Measurements from ENCODE around the gene CRY1. TPM values are rescaled to one million over a fixed set of nuclear protein-coding genes. Genes with fewer than 3 reads are reported as not detected.

CRY1 gene
- total RNA-seq, 1 experiment from 2014 or later, result 23.1 TPM

DNA sequence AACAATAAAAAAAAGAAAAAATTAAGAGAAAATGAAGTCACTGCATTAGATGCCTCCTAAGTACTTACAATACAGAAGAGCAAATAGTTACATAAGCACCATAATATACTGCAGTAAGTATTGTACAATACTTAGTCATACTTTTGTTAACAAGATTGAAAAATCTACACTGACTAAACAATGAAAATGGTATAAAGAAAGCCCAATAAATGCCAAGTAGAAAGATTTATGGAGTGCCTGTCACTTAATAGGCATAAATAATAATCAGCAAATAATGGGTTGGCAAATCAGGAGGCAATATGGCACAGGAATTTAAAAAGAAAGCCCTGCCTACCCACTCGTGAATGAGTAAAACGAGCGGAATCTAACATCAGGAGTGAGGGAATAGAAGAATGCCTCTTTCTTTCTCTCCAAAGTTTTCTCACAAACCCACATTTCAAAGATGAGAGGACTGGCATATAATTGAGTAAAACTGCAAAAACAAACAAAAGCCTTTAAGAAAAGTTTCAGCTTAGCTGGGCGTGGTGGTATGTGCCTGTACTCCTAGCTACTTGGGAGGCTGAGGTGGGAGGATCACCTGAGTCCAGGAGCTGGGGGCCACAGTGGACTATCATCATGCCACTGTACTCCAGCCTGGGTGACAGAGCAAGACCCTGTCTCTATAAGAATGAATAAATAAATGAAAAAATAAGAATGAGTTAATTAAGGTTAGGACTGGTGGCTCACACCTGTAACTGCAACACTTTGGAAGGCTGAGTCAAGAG is 36.1 kb downstream of the CRY1 start:
- H3K27me3 Mint-ChIP-seq (ENCODE audit: low read depth), result no peaks in the 10 kb centered on the region; the same call in 1 of the 2 replicates
- H3K27ac Mint-ChIP-seq, result no peak overlapping the region
- ChIA-PET CTCF (no interaction called here), POLR2A (no interaction called here)
- peaks cover 17% of the 10 kb centered on the region for H3K9me3 Mint-ChIP-seq
- DNase-seq (ENCODE audit: low spot score) (no peak), ATAC-seq (no peak)
- H3K4me3 Mint-ChIP-seq, result no peak overlapping the region
- peaks cover 4% of the 10 kb centered on the region for H3K4me1 Mint-ChIP-seq
- peaks cover 16% of the 10 kb centered on the region for H3K36me3 Mint-ChIP-seq
- TF ChIP-seq, protein P1, sequence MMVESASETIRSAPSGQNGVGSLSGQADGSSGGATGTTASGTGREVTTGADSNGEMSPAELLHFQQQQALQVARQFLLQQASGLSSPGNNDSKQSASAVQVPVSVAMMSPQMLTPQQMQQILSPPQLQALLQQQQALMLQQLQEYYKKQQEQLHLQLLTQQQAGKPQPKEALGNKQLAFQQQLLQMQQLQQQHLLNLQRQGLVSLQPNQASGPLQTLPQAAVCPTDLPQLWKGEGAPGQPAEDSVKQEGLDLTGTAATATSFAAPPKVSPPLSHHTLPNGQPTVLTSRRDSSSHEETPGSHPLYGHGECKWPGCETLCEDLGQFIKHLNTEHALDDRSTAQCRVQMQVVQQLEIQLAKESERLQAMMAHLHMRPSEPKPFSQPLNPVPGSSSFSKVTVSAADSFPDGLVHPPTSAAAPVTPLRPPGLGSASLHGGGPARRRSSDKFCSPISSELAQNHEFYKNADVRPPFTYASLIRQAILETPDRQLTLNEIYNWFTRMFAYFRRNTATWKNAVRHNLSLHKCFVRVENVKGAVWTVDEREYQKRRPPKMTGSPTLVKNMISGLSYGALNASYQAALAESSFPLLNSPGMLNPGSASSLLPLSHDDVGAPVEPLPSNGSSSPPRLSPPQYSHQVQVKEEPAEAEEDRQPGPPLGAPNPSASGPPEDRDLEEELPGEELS (CRISPR knock-in tag; IDR thresholded peaks at IDR 0.05), result no peak
- no peak for TF ChIP-seq ZNF512 (CRISPR knock-in tag; IDR thresholded peaks at IDR 0.05; ENCODE audit: borderline replicate concordance)
- TF ChIP-seq TCF7 (CRISPR knock-in tag; IDR thresholded peaks at IDR 0.05; ENCODE audit: low read depth), result no peak
- TF ChIP-seq ERG (CRISPR knock-in tag; IDR thresholded peaks at IDR 0.05), result no peak
- TF ChIP-seq NFE2L1 (CRISPR knock-in tag; IDR thresholded peaks at IDR 0.05), result no peak
- TF ChIP-seq JUN (CRISPR knock-in tag; IDR thresholded peaks at IDR 0.05), result no peak
- TF ChIP-seq, protein P2, sequence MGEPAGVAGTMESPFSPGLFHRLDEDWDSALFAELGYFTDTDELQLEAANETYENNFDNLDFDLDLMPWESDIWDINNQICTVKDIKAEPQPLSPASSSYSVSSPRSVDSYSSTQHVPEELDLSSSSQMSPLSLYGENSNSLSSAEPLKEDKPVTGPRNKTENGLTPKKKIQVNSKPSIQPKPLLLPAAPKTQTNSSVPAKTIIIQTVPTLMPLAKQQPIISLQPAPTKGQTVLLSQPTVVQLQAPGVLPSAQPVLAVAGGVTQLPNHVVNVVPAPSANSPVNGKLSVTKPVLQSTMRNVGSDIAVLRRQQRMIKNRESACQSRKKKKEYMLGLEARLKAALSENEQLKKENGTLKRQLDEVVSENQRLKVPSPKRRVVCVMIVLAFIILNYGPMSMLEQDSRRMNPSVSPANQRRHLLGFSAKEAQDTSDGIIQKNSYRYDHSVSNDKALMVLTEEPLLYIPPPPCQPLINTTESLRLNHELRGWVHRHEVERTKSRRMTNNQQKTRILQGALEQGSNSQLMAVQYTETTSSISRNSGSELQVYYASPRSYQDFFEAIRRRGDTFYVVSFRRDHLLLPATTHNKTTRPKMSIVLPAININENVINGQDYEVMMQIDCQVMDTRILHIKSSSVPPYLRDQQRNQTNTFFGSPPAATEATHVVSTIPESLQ (CRISPR knock-in tag; IDR thresholded peaks at IDR 0.05), result no peak
- TF ChIP-seq, protein P3, sequence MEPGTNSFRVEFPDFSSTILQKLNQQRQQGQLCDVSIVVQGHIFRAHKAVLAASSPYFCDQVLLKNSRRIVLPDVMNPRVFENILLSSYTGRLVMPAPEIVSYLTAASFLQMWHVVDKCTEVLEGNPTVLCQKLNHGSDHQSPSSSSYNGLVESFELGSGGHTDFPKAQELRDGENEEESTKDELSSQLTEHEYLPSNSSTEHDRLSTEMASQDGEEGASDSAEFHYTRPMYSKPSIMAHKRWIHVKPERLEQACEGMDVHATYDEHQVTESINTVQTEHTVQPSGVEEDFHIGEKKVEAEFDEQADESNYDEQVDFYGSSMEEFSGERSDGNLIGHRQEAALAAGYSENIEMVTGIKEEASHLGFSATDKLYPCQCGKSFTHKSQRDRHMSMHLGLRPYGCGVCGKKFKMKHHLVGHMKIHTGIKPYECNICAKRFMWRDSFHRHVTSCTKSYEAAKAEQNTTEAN (CRISPR knock-in tag; IDR thresholded peaks at IDR 0.05), result no peak
- no peak for TF ChIP-seq TEAD1 (CRISPR knock-in tag; IDR thresholded peaks at IDR 0.05)
- no peak for TF ChIP-seq ZBTB21 (CRISPR knock-in tag; IDR thresholded peaks at IDR 0.05; ENCODE audit: borderline replicate concordance)
- TF ChIP-seq E2F1 (CRISPR knock-in tag; IDR thresholded peaks at IDR 0.05), result no peak
- no peak for TF ChIP-seq HMGA2 (CRISPR knock-in tag; IDR thresholded peaks at IDR 0.05)
- TF ChIP-seq PREB (CRISPR knock-in tag; IDR thresholded peaks at IDR 0.05; ENCODE audit: borderline replicate concordance), result no peak

- H3K9me3 Mint-ChIP-seq, result peaks cover 29% of the 10 kb centered on the region
- peaks cover 16% of the 10 kb centered on the region for H3K36me3 Mint-ChIP-seq
- no peaks in the 10 kb centered on the region; the same call in 1 of the 2 replicates for H3K27me3 Mint-ChIP-seq (ENCODE audit: low read depth)
- ChIA-PET POLR2A (no interaction called here), CTCF (no interaction called here)
- H3K4me3 Mint-ChIP-seq, result no peak overlapping the region
- TF ChIP-seq ETV6 (CRISPR knock-in tag; IDR thresholded peaks at IDR 0.05) (no peak), GABPB1 (CRISPR knock-in tag; IDR thresholded peaks at IDR 0.05) (no peak), RORB (CRISPR knock-in tag; IDR thresholded peaks at IDR 0.05) (no peak)
- peaks cover 6% of the 10 kb centered on the region for H3K4me1 Mint-ChIP-seq
- H3K27ac Mint-ChIP-seq, result no peak overlapping the region
- ATAC-seq, result no peak
- DNase-seq (ENCODE audit: low spot score), result no peak
These were observed 39.6 kb downstream of the CRY1 start for GRCh38 chr12:107053709-107054108.

Measured in WTC11 (cell line).